ENCODE data around the gene HS2ST1.
A peak's percentile ranks its signal among the peaks of the same experiment; 100 is the strongest.

Gene HS2ST1

GRCh38 chr1:87144981-87145380 is 230.5 kb downstream of the HS2ST1 start:
- 100% methylated on average over 2 of the region's 2 CpGs for WGBS (ENCODE audit: insufficient coverage)
- POLR2A ChIA-PET = no interaction called here
- DNase-seq = no peak
- CTCF ChIA-PET = interaction anchor here (1.0 to 1.8 kb wide), 3 partner anchors 11 to 21 kb away, joined by 3 to 7 read pairs (median 5); no protein-coding TSS in a partner anchor
- no peak overlapping the region for H3K27ac ChIP-seq (ENCODE audit: insufficient read depth in 1 of 2, low read depth in 1 of 2, low read length in 2 of 2, poor library complexity in 1 of 2, severe bottlenecking in 2 of 2)
- H3K4me1 ChIP-seq (ENCODE audit: control extremely low read depth in 1 of 4, control insufficient read depth in 4 of 4, insufficient read depth in 4 of 4, low read length in 3 of 4) = peaks cover 0 to 18% (median 3%) of the 10 kb centered on the region in 4 experiments
- H3K9me3 ChIP-seq (ENCODE audit: control extremely low read depth in 1 of 5, control insufficient read depth in 4 of 5, insufficient read depth in 2 of 5, low read depth in 1 of 5, low read length in 4 of 5) = no peaks in the 10 kb centered on the region
- no peak overlapping the region for H3K4me3 ChIP-seq (ENCODE audit: control insufficient read depth in 1 of 7, extremely low read depth in 1 of 7, insufficient read depth in 4 of 7, low read depth in 2 of 7, low read length in 6 of 7)
- peaks cover 0 to 2% (median 0%) of the 10 kb centered on the region in 5 experiments for H3K27me3 ChIP-seq (replicated peaks in 2 of 5; ENCODE audit: control insufficient read depth in 4 of 5, insufficient read depth in 5 of 5, low read length in 4 of 5)
- no peaks in the 10 kb centered on the region for H3K36me3 ChIP-seq (ENCODE audit: control insufficient read depth in 4 of 4, insufficient read depth in 4 of 4, low read length in 3 of 4)

- H3K4me1 ChIP-seq (ENCODE audit: control extremely low read depth in 1 of 4, control insufficient read depth in 4 of 4, insufficient read depth in 4 of 4, low read length in 3 of 4) = peaks cover 4 to 33% (median 12%) of the 10 kb centered on the region in 4 experiments
- H3K27me3 ChIP-seq (replicated peaks in 2 of 5; ENCODE audit: control insufficient read depth in 4 of 5, insufficient read depth in 5 of 5, low read length in 4 of 5) = peaks cover 0 to 2% (median 0%) of the 10 kb centered on the region in 5 experiments
- no peak overlapping the region for H3K4me3 ChIP-seq (ENCODE audit: control insufficient read depth in 1 of 7, extremely low read depth in 1 of 7, insufficient read depth in 4 of 7, low read depth in 2 of 7, low read length in 6 of 7)
- WGBS (ENCODE audit: insufficient coverage) = no CpG with 5 or more reads among the region's 2 CpGs
- H3K9me3 ChIP-seq (ENCODE audit: control extremely low read depth in 1 of 5, control insufficient read depth in 4 of 5, insufficient read depth in 2 of 5, low read depth in 1 of 5, low read length in 4 of 5) = no peaks in the 10 kb centered on the region
- H3K27ac ChIP-seq (ENCODE audit: insufficient read depth in 1 of 2, low read depth in 1 of 2, low read length in 2 of 2, poor library complexity in 1 of 2, severe bottlenecking in 2 of 2) = no peak overlapping the region
- DNase-seq = no peak
- no peaks in the 10 kb centered on the region for H3K36me3 ChIP-seq (ENCODE audit: control insufficient read depth in 4 of 4, insufficient read depth in 4 of 4, low read length in 3 of 4)
- CTCF ChIA-PET = no interaction called here
- POLR2A ChIA-PET = no interaction called here
Measured at GRCh38 chr1:87146538-87146937, 232.1 kb downstream of the HS2ST1 start.

GRCh38 chr1:87146986-87147385 is 232.6 kb downstream of the HS2ST1 start:
- peaks cover 0 to 2% (median 0%) of the 10 kb centered on the region in 5 experiments for H3K27me3 ChIP-seq (replicated peaks in 2 of 5; ENCODE audit: control insufficient read depth in 4 of 5, insufficient read depth in 5 of 5, low read length in 4 of 5)
- WGBS (ENCODE audit: insufficient coverage) = 94% methylated on average over 1 of the region's 2 CpGs
- DNase-seq = no peak
- ChIA-PET CTCF (interaction anchor here (1.1 kb wide), 1 partner anchor 16 kb away, joined by 3 read pairs; no protein-coding TSS in a partner anchor), POLR2A (no interaction called here)
- H3K36me3 ChIP-seq (ENCODE audit: control insufficient read depth in 4 of 4, insufficient read depth in 4 of 4, low read length in 3 of 4) = no peaks in the 10 kb centered on the region
- H3K4me3 ChIP-seq (ENCODE audit: control insufficient read depth in 1 of 7, extremely low read depth in 1 of 7, insufficient read depth in 4 of 7, low read depth in 2 of 7, low read length in 6 of 7) = no peak overlapping the region
- no peak overlapping the region for H3K27ac ChIP-seq (ENCODE audit: insufficient read depth in 1 of 2, low read depth in 1 of 2, low read length in 2 of 2, poor library complexity in 1 of 2, severe bottlenecking in 2 of 2)
- H3K4me1 ChIP-seq (ENCODE audit: control extremely low read depth in 1 of 4, control insufficient read depth in 4 of 4, insufficient read depth in 4 of 4, low read length in 3 of 4) = peaks cover 4 to 37% (median 16%) of the 10 kb centered on the region in 4 experiments
- H3K9me3 ChIP-seq (ENCODE audit: control extremely low read depth in 1 of 5, control insufficient read depth in 4 of 5, insufficient read depth in 2 of 5, low read depth in 1 of 5, low read length in 4 of 5) = no peaks in the 10 kb centered on the region

GRCh38 chr1:87147851-87148250 is 233.4 kb downstream of the HS2ST1 start:
- CTCF ChIA-PET = interaction anchor here (1.1 to 2.8 kb wide), 2 partner anchors 10 to 16 kb away, joined by 3 to 5 read pairs; no protein-coding TSS in a partner anchor
- POLR2A ChIA-PET = no interaction called here
- Histone ChIP-seq H3K27ac (ENCODE audit: insufficient read depth in 1 of 2, low read depth in 1 of 2, low read length in 2 of 2, poor library complexity in 1 of 2, severe bottlenecking in 2 of 2) (no peak overlapping the region), H3K9me3 (ENCODE audit: control extremely low read depth in 1 of 5, control insufficient read depth in 4 of 5, insufficient read depth in 2 of 5, low read depth in 1 of 5, low read length in 4 of 5) (no peaks in the 10 kb centered on the region), H3K36me3 (ENCODE audit: control insufficient read depth in 4 of 4, insufficient read depth in 4 of 4, low read length in 3 of 4) (no peaks in the 10 kb centered on the region), H3K27me3 (replicated peaks in 2 of 5; ENCODE audit: control insufficient read depth in 4 of 5, insufficient read depth in 5 of 5, low read length in 4 of 5) (peaks cover 0 to 2% (median 0%) of the 10 kb centered on the region in 5 experiments), H3K4me1 (ENCODE audit: control extremely low read depth in 1 of 4, control insufficient read depth in 4 of 4, insufficient read depth in 4 of 4, low read length in 3 of 4) (peaks cover 7 to 46% (median 23%) of the 10 kb centered on the region in 4 experiments), H3K4me3 (ENCODE audit: control insufficient read depth in 1 of 7, extremely low read depth in 1 of 7, insufficient read depth in 4 of 7, low read depth in 2 of 7, low read length in 6 of 7) (no peak overlapping the region)
- WGBS (ENCODE audit: insufficient coverage) = 50% methylated on average over 2 of the region's 3 CpGs
- no peak for DNase-seq

GRCh38 chr1:87148661-87149060 is 234.2 kb downstream of the HS2ST1 start:
- no peak overlapping the region for H3K27ac ChIP-seq (ENCODE audit: insufficient read depth in 1 of 2, low read depth in 1 of 2, low read length in 2 of 2, poor library complexity in 1 of 2, severe bottlenecking in 2 of 2)
- 79% methylated on average over 4 of the region's 4 CpGs for WGBS (ENCODE audit: insufficient coverage)
- POLR2A ChIA-PET = no interaction called here
- H3K4me1 ChIP-seq (ENCODE audit: control extremely low read depth in 1 of 4, control insufficient read depth in 4 of 4, insufficient read depth in 4 of 4, low read length in 3 of 4) = peaks cover 7 to 48% (median 24%) of the 10 kb centered on the region in 4 experiments
- H3K27me3 ChIP-seq (replicated peaks in 2 of 5; ENCODE audit: control insufficient read depth in 4 of 5, insufficient read depth in 5 of 5, low read length in 4 of 5) = peaks cover 0 to 2% (median 0%) of the 10 kb centered on the region in 5 experiments
- CTCF ChIA-PET = interaction anchor here (1.3 to 2.8 kb wide), 2 partner anchors 10 to 805 kb away, joined by 4 to 5 read pairs; no protein-coding TSS in a partner anchor
- DNase-seq = peak in 1 of 3 donors; percentile 12
- H3K9me3 ChIP-seq (ENCODE audit: control extremely low read depth in 1 of 5, control insufficient read depth in 4 of 5, insufficient read depth in 2 of 5, low read depth in 1 of 5, low read length in 4 of 5) = no peaks in the 10 kb centered on the region
- no peaks in the 10 kb centered on the region for H3K36me3 ChIP-seq (ENCODE audit: control insufficient read depth in 4 of 4, insufficient read depth in 4 of 4, low read length in 3 of 4)
- H3K4me3 ChIP-seq (ENCODE audit: control insufficient read depth in 1 of 7, extremely low read depth in 1 of 7, insufficient read depth in 4 of 7, low read depth in 2 of 7, low read length in 6 of 7) = no peak overlapping the region

- ChIA-PET CTCF (interaction anchor here (1.0 to 2.8 kb wide), 5 partner anchors 11 to 804 kb away, joined by 3 to 5 read pairs (median 4); no protein-coding TSS in a partner anchor), POLR2A (no interaction called here)
- Histone ChIP-seq H3K4me1 (ENCODE audit: control extremely low read depth in 1 of 4, control insufficient read depth in 4 of 4, insufficient read depth in 4 of 4, low read length in 3 of 4) (peaks cover 7 to 48% (median 24%) of the 10 kb centered on the region in 4 experiments), H3K9me3 (ENCODE audit: control extremely low read depth in 1 of 5, control insufficient read depth in 4 of 5, insufficient read depth in 2 of 5, low read depth in 1 of 5, low read length in 4 of 5) (no peaks in the 10 kb centered on the region), H3K27ac (ENCODE audit: insufficient read depth in 1 of 2, low read depth in 1 of 2, low read length in 2 of 2, poor library complexity in 1 of 2, severe bottlenecking in 2 of 2) (no peak overlapping the region), H3K27me3 (replicated peaks in 2 of 5; ENCODE audit: control insufficient read depth in 4 of 5, insufficient read depth in 5 of 5, low read length in 4 of 5) (peaks cover 0 to 2% (median 0%) of the 10 kb centered on the region in 5 experiments), H3K36me3 (ENCODE audit: control insufficient read depth in 4 of 4, insufficient read depth in 4 of 4, low read length in 3 of 4) (no peaks in the 10 kb centered on the region), H3K4me3 (ENCODE audit: control insufficient read depth in 1 of 7, extremely low read depth in 1 of 7, insufficient read depth in 4 of 7, low read depth in 2 of 7, low read length in 6 of 7) (no peak overlapping the region)
- peak in 1 of 3 donors; percentile 20 for DNase-seq
- 97% methylated on average over 5 of the region's 7 CpGs for WGBS (ENCODE audit: insufficient coverage)
Measured at GRCh38 chr1:87149241-87150041, 235.0 kb downstream of the HS2ST1 start.

GRCh38 chr1:87150143-87150542 is 235.7 kb downstream of the HS2ST1 start:
- POLR2A ChIA-PET = no interaction called here

More at GRCh38 chr1:87150143-87150542, 235.7 kb downstream of the HS2ST1 start:
- Histone ChIP-seq H3K27me3 (replicated peaks in 2 of 5; ENCODE audit: control insufficient read depth in 4 of 5, insufficient read depth in 5 of 5, low read length in 4 of 5) (peaks cover 0 to 2% (median 0%) of the 10 kb centered on the region in 5 experiments), H3K27ac (ENCODE audit: insufficient read depth in 1 of 2, low read depth in 1 of 2, low read length in 2 of 2, poor library complexity in 1 of 2, severe bottlenecking in 2 of 2) (no peak overlapping the region), H3K9me3 (ENCODE audit: control extremely low read depth in 1 of 5, control insufficient read depth in 4 of 5, insufficient read depth in 2 of 5, low read depth in 1 of 5, low read length in 4 of 5) (no peaks in the 10 kb centered on the region), H3K4me1 (ENCODE audit: control extremely low read depth in 1 of 4, control insufficient read depth in 4 of 4, insufficient read depth in 4 of 4, low read length in 3 of 4) (peaks cover 7 to 48% (median 24%) of the 10 kb centered on the region in 4 experiments), H3K36me3 (ENCODE audit: control insufficient read depth in 4 of 4, insufficient read depth in 4 of 4, low read length in 3 of 4) (no peaks in the 10 kb centered on the region), H3K4me3 (ENCODE audit: control insufficient read depth in 1 of 7, extremely low read depth in 1 of 7, insufficient read depth in 4 of 7, low read depth in 2 of 7, low read length in 6 of 7) (no peak overlapping the region)
- no CpG with 5 or more reads among the region's 1 CpG for WGBS (ENCODE audit: insufficient coverage)
- no peak for DNase-seq
- CTCF ChIA-PET = interaction anchor here (0.8 to 2.8 kb wide), 7 partner anchors 8 to 803 kb away, joined by 3 to 5 read pairs (median 4); no protein-coding TSS in a partner anchor
